CMK (cell line): ENCODE data around the gene SLC34A3.
A peak's percentile ranks its signal among the peaks of the same experiment; 100 is the strongest.

Source experiments
- DNase-seq: peaks from one replicate; pipeline ENCODE4 v3.0.0-alpha.2; 2010; ENCODE audit warnings: low read depth

The SLC34A3 gene

DNA sequence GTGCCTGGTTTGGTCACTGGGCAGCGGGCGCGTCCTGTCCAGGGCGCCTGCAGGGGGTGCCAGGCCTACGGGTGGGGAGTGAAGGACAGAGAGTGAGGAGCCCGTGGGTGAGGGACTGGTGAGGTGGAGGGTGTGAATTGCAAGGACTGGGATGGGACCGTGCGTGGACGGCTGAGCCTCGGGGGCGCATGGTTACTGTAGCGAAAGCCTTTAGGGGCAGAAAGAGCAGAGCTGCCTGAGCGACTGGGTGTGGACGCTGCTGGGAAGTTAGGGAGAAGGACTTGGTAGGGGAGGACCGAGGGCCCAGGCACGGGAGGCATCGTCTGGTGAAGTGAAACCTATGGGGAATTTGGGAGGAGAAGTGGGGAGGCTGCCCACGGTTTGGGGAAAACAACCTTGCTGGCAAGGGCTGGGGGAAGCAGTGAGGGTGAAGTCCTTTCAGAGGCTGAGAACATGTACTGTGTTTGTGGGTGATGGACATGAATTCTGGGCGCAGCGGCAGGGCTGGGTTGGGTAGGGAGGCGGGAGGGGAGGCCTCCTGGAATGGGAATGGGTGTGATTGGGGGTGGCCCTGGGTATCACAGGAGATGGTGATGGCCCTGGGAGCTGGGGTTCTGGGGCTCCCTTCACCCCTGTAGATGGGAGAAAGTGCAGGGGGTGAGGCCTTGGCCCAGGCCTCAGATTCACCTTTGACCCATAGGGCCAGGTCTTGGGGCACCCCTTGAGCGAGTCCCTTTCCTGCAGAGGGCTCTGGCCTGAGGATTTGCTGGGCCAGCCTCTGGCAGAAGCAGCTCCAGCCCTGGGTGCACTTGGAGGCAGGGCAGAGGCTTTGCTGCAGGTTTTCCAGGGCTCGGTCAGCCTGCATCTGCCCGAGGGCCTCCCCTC is 45.1 kb downstream of the SLC34A3 start:
- DNase-seq: no peak

DNA sequence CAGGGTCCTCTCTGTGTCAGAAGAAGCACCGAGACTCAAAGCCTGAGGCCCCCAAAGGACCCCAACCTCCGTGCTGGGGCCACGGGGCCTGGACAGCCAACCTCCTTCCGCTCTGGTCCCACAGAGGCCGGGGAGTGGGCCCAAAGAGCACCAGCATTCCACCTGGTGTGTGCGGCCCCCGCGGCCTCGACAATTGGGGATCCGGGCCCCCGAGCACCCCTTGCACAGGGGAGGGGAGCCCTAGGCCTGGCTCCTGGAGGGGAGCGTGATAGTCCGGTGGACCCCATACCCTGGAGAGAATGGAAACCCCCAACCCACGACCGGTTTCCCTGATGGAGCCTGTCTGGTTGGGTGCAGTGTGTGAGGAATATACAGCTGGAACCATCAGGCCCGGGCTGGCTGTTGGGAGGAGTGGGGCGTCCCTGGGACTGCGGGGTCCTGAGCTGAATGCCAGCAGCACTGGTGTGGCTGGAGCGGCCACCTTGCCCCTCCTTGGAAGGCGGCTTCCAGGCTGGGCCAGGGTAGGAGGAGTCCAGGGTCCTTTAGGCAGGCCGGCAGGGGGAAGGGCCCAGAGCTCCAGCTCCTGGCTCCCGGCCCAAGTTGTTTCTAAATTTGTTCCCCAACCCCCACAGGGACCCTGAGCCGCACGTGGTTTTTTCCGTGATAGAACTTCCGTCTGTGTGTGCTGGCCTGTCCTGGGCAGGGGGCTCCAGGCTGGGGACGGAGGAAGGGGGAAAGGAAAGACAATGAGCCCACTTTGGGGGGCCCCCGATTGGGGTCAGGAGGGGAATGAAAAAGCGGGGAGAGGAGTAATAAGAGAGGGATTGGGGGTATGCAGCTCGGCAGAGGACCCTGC is 46.0 kb downstream of the SLC34A3 start:
- DNase-seq: no peak

DNA sequence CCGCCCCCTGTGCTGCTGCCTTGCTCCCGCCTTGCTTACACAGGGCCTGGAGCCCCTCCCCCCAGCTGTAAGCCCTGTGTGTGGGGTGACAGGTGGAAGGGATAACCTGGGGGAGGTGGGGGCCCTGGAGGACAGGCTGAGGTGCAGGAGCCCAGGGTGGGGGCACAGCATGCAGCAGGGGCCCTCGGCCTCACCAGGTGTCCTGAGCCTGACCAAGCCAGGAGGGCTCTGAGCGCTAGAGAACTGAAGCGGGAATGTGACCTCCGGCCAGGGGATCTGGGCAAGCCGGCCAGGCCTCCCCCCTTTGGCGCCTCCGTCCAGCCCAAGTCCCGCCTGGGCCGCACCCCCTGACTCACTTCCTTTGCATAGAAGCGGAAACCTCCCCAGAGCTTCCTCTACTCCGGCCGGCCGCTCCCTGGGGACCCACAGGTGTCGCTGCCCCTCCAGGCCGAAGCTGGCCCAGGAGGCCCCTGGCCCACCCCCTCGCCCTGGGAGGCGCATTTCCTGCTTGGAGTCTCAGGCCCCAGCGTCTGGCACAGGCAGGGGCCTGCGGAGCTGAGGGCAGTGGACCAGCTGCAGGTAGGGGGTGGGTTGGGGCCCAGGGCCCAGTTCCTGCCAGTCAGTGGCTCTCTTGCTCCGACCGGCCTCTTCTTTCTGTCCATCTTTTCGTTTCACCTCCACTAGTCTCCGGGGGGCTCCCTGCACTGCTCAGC is 46.8 kb downstream of the SLC34A3 start, which contains the start of gene TOR4A:
TSS of gene TOR4A (plus strand) at position 398 of the 713 bp plus-strand sequence. CDS start 964 bp downstream, outside the sequence.
- DNase-seq: peak; percentile 91

DNA sequence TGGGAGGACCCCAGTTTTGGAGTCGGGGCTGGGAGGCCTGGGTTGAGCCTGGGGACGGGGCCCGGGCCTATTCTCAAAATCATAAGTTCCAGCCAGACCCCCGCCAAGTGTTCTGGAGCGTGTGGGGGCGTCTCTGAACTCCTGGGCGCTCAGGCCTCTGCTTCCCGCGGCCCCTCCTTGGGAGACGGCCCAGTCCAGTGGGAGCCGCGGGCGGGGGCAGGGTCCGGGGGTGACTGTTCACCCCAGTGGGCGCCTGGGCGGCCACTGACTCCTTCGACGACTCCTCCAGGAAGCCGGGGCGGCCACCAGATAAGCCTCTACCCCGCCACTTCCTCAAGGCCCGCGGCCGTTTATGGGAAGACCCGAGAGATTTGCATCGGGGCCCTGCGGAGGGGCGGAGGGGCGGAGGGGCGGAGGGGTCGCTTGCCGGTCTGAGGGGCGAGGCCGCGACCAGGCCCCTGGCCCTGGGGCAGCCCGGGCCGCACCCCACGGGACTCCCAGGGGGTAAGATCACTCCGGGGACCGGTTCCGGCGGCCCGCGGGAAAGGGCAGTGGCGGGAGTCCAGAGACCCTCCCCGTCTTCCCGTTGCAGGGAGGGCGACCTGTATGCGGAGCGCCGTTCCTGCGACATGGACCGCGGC is 47.5 kb downstream of the SLC34A3 start:
- DNase-seq: no peak

DNA sequence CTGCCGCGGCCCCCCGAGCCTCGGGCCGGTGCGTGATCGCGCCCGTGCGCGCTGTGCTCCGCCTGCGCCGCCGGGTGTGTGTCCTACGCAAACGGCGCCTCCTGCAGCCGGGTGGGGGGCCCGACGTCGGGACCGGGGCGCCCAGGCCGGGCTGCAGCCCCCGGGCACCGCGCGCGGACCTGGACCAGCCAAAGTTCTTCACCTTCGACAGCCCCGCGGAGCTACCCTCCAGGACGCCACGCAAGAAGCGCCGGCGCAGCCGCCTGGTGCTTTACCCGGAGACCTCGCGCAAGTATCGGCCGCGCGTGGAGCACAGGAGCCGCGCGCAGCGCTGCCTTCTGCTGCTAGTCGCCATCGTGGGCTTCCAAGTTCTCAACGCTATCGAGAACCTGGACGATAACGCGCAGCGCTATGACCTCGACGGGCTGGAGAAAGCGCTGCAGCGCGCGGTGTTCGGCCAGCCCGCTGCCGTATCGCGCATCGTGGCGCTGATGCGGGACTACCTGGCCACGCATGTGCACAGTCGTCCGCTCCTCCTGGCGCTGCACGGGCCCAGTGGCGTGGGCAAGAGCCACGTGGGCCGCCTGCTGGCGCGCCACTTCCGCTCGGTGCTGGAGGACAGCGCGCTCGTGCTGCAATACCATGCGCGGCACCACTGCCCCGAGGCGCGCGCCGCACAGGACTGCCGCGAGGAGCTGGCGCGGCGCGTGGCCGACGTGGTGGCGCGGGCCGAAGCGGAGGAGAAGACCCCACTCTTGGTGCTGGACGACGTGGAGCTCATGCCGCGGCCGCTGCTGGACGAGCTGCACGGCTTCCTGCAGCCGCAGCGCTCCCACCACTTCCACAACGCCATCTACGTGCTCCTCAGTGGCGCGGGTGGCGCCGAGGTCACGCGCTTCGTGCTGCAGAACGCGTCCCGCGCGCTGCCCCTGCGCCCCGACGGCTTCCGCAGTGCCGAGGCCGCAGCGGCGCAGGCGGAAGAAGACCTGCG is 48.3 kb downstream of the SLC34A3 start:
- no peak for DNase-seq

DNA sequence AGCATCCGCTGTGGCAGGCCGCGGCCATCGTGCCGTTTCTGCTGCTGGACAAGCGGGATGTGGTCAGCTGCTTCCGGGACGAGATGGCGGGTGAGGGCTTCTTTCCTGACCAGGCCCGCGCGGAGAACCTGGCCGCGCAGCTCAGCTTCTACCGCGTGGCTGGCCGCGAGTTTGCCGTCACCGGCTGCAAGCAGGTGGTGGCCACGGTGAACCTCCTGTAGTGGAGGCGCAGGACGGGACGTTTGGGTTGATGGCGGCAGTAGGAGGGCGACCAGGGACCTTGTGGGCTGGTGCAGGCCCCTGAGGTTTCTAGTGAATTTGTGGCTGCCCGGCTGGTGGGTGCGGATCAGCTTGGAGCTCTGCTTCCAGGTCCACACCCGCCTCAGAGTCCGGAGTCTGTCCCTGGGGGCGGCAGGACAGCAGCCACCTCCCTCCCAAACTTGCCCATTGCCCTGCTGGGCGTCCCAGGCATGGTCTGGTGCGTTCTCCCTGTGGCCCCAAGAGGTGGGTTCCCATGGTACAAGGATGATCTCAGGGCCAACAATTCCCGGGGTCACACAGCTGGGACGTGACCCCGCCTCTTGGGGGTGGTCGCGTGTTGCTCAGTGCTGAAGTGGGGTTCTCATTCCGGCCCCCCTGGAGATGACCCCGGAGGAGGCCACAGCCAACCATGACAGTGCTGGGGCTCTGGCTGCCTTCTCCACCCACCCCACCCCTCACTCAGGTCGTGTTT is 49.2 kb downstream of the SLC34A3 start:
- DNase-seq: no peak

DNA sequence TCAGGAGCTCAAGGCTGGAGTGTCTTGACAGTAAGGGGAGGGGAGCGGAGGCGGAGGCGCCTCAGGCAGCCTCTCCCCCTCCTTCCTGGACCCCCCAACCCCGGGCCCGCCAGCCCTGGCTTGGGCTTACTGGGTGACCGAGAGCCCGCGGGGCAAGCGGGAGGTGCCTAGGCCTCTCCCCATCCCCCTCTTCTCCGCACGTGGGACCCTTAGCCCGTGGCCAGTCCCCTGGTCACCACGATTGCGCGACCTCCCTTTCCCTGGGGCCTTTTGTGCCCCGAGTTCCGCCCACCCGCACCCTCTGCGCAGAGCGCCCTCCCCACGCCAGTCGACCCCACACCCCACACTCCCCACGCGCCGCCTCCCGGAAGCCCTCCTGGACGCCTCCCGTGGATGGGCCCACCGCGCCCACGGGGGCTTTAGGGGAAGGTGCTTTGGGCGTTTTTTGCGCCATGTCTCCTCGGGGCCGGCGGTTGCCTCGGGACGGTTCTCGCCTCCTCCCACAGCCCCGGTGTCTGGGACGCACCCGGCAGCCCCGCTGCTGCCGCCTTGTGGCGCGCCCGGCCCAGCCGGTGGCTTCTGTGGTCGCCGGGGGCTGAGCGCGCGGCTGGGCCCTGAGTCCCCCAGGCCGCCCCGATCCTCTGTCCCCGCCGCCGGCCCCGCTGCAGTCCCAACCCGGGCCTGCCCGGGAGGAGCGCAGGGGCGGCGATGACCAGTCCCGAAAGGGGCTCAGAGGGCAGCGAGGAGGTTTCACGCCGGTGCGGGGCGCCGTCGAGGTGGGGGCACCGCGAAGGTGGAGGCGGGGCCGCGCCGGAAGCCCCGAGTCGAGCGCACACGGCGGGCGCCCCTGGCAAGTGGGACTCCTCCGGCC is 50.0 kb downstream of the SLC34A3 start:
- no peak for DNase-seq

DNA sequence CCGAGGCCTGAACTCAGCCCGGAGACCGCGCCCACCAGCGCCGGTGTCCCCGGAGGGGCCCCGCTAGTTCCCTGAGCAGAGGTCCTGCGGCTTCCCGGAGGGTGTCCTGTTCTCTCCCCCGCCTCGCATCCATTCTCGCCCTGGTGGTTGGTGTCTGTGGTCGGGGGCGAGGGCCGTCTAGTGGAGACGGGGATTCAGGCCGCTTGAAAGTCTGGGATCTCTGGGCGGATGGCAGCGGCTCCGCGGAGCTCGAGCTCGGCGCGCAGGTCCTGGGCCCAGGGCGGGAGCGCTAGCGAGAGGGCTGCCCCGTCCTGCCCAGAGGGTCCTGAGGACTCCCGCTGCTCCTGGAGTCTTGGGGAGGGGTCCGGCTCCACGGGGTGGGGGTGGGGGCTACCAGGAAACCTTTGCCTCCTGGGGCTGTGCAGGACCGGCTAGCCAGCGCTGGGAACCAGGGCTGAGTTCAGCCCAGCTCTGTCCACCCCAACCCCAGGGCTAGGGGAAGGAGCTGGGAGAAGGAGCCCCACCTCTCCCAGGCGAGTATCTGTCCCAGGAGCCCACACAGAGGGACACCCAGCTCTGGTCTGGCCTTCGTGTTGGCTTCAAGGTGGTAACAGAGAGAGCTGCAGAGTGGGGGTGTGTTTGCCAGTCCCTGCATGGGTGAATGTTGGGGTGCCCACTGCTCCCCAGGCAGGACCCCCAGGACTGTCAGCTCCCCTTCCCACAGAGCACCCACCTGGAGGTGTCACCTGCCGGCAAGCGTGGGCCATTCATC is 50.8 kb downstream of the SLC34A3 start:
- no peak for DNase-seq
